T-helper 1 cell (primary cell): ENCODE measurements around the gene CREG1.
"Not testable (repeated sequence)": the region's sequence is repeated elsewhere in the genome, so short reads cannot be mapped to it uniquely, and the experiment has no call there.

Experiments used
- DNase-seq, 5 donors: peaks; one replicate each; pipeline ENCODE4 v3.0.0-alpha.2; 2012 to 2020

The CREG1 gene

DNA sequence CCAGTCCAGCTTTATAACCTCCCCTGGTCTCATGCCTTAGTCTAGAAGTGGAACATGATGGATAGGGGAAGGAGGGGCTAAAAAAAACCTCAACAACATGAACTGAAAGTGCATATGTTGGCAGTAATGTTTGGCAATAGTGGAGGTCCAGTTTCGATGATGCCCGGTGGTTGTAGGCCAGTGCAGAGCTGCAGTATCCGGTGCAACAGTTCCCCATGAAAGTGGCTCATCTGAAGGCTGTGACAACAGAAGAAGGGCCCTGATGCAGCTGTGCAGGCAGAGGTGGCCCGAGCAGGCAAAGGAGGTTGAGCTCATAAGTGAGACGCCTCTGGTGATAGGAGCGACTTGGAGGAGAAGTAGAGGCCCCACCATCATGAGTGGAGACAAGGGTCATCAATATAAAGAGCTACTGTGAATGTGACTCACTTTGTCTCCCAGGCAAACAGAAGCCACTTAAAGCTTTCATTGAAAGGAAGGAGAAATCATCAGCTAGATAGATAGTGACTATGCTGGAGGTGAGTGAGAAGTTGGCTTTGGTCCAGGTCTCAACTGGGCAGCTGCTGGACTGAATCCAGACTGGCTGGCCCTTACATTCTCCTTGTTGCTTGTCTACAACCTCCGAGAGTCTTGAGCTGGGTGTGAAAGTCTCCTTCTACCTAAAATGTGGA lies 10.2 kb upstream of the CREG1 start:
- no peak for DNase-seq

DNA sequence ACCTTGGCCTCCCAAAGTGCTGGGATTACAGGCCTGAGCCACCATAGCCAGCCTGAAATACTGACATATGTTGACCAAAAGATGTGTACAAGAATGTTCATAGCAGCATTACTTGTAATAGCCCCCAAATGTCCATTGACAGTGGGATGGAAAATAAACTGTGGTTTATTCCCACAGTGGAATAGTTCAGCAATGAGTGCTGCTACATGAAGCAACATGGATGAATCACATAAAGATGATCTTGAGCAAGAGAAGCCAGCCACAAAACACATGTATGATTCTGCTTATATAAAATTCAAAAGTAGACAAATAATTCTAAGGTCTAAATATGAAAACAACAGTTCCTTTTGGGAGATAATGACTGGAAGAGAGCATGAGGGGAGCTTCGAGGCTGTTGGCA lies 9.1 kb upstream of the CREG1 start:
- no peak for DNase-seq

- no peak for DNase-seq
Observed at GRCh38 chr1:167561753-167562152, 8.2 kb upstream of the CREG1 start.

- peak; percentile 39 to 71 (median 58) for DNase-seq
Observed at GRCh38 chr1:167555971-167556714, 2.6 kb upstream of the CREG1 start.

- not testable (repeated sequence) for DNase-seq
Observed at GRCh38 chr1:167555072-167555471, 1.5 kb upstream of the CREG1 start.

GRCh38 chr1:167554028-167554779 lies 642 bp upstream of the CREG1 start:
- no peak for DNase-seq

GRCh38 chr1:167551362-167551761 lies 2.2 kb downstream of the CREG1 start:
- no peak for DNase-seq

DNA sequence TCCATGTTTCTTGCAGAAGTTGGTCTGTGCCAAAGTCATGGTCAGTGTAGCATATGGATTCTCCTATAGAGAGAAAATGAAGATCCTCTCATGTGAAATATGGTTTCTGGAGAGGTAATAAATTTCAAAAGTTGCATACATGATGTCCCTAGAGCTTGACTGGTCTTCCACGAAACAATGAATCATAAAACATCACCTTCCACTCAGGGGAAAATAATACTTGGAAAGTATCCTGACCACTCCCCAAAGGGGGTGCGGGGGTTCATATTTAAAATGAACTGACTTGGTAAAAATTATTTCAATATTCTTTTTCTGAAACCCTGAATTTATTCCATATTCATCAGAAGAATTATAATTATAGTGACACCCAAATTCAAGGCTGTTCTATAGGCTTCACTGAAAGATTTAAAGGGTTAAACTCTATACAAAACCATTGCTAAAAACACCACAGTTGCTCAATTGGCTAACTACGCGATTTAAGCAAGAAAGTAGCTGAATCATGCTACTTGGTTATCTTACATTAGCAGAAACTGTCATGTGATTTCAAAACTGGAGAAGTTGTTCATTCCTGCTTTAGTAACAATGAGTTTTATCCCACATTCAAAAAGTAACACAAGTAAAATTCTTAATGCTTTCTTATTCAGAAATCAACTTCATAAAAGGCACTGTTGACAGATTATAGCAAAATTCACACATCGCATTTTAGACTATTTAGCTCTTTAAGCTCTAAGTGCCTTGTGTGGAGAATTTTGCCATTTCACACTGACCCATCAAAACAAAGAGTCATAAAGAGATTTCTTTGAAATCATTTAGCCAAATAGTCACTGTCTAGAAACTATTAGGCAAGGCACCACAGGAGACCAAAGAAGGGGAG lies 5.3 kb downstream of the CREG1 start:
- DNase-seq: no peak

DNA sequence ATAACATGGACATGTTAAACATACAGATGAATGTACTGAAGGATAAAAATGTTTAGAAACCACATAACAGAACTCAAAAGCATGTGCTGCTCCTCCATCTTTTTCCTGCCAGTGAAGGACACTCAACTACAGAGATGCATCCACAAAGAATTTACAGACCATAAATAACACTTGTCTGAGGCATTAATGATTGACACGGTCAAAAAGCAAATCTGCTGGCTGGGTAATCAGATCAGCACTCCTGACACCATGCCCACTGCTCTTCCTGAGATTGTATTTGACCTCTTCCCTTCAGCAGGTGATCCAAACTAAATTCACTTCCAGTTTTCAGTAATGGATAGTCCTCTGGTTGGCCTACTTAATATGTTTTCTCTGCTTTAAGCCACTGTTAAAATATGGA lies 6.6 kb downstream of the CREG1 start:
- DNase-seq: no peak

GRCh38 chr1:167545349-167545748 lies 8.2 kb downstream of the CREG1 start:
- DNase-seq: no peak

GRCh38 chr1:167544447-167545093 lies 9.0 kb downstream of the CREG1 start:
- DNase-seq: peak in 1 of 5 donors; percentile 53

- no peak for DNase-seq
Observed at GRCh38 chr1:167543199-167543990, 10.2 kb downstream of the CREG1 start.

GRCh38 chr1:167542109-167543032 lies 11.2 kb downstream of the CREG1 start:
- peak in 1 of 5 donors; percentile 68 for DNase-seq

GRCh38 chr1:167541610-167542009 lies 12.0 kb downstream of the CREG1 start:
- DNase-seq: no peak

GRCh38 chr1:167541003-167541402 lies 12.6 kb downstream of the CREG1 start:
- DNase-seq: no peak

GRCh38 chr1:167538657-167539056 lies 14.9 kb downstream of the CREG1 start:
- no peak for DNase-seq

- DNase-seq: peak; percentile 24 to 65 (median 46)
Observed at GRCh38 chr1:167533851-167534300, 19.7 kb downstream of the CREG1 start.

DNA sequence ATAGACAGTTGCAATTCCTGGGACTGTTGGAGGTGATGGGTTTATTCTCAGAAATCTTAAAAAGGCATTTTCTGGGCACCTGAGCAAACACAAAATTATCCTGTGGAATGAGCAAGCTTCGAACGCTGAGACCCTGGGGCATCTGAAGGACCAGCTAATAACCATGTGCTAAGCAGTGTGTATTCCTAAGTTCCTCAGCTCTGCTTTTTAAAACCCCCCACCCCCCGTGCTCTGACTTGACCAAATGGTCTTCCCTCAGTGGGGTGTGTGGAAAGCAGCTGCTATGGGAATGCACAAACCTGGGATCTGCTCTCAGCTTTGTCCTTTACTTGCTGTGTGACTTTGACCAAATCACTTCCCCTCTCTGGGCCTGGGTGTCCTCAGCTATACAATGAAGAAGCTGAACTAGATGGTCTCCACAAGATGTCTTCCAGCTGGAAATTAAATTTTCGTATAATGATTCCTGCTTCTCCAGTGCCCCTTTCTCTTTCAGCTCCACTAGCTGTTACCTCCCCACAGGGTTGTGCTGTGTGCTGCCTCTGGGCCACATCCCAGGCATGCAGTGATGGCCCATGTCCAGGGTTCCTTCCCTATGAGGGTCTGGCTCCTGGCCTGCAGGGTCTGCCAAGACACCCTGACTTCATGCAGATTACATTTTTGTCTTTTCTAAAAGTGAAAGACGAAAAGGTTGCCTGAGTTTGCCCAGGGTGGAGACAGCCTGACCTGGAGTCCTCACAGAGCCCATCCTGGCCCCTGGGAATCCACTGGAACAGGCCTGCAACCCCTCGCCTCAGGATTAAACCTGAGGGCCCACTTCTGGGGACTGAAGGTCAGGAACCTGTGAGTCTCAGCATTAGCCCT lies 20.4 kb downstream of the CREG1 start:
- no peak for DNase-seq

DNA sequence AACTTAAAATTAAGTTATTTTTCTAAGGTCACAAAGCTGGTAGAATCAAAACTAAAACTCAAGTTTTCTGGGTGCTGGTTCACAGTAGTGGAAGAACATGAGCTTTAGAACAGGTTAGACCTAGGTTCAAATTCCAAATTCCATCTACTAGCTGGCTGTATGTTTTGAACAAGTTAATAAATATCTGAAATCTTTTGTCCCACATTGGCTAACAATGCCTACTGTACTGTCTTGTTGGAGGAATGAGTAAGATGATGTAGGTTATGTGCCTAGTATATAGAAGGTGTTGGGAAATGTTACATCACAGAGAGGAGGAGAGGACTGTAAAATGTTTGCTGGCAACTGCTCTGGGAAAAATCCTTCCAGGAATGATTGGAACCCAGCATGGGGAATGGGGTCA lies 21.2 kb downstream of the CREG1 start:
- no peak for DNase-seq
